PC-3 (cell line): ENCODE data around the gene EMC8. TPM values are rescaled to one million over a fixed set of nuclear protein-coding genes. Genes with fewer than 3 reads are reported as not detected.
A peak's percentile ranks its signal among the peaks of the same experiment; 100 is the strongest.
"Not testable (repeated sequence)": the region's sequence is repeated elsewhere in the genome, so short reads cannot be mapped to it uniquely, and the experiment has no call there.

Experiments
- ATAC-seq: fragments of 200-7000 bp; cut with Tn5 transposase; 2 replicates; pipeline ENCODE4 v1.9.1; 2020; ENCODE audit warnings: mild to moderate bottlenecking, moderate library complexity
- BruUV-seq: library from RNA; stranded (reverse); fragments of 400-500 nt; replicated peaks from 2 replicates; lab custom pipeline; 2021; lab: Mats Ljungman, UMichigan
- CTCF ChIA-PET: fragments of 300-600 bp; sonication (Branson Sonifier 250); formaldehyde crosslinking; loops from one replicate; lab custom pipeline; 2022; ENCODE audit warnings: antibody characterized with exemption; lab: Charles Lee
- POLR2A ChIA-PET: fragments of 300-600 bp; sonication (Branson Sonifier 250); formaldehyde crosslinking; loops from one replicate; lab custom pipeline; 2022; ENCODE audit warnings: antibody characterized with exemption; ENCODE audit not compliant: unreplicated experiment; lab: Charles Lee
- DNase-seq: peaks from one replicate; pipeline ENCODE4 v3.0.0-alpha.2; 2015
- H2AFZ ChIP-seq: fragments of 300-600 bp; sonication (generic); 2 replicates; pipeline ENCODE4 v1.6.0; 2016; ENCODE audit warnings: antibody characterized with exemption, low read length
- H3F3A ChIP-seq: fragments of 300-600 bp; sonication (generic); one replicate; pipeline ENCODE4 v1.6.0; 2017; ENCODE audit warnings: antibody characterized with exemption, low read length, control low read depth, mild to moderate bottlenecking; ENCODE audit not compliant: unreplicated experiment
- H3K27ac ChIP-seq: fragments of 300-600 bp; sonication (generic); 2 replicates; pipeline ENCODE4 v1.5.1; 2016; ENCODE audit warnings: mild to moderate bottlenecking, low read length
- H3K27me3 ChIP-seq: fragments of 300-600 bp; sonication (generic); 2 replicates; pipeline ENCODE4 v1.6.1; 2016; ENCODE audit warnings: low read length, mixed read lengths
- H3K36me3 ChIP-seq: fragments of 300-600 bp; sonication (generic); 2 replicates; pipeline ENCODE4 v1.6.1; 2016; ENCODE audit warnings: low read depth, mixed run types, low read length, mixed read lengths
- H3K4me1 ChIP-seq: fragments of 300-600 bp; sonication (generic); 2 replicates; pipeline ENCODE4 v1.5.1; 2016; ENCODE audit warnings: low read length; ENCODE audit not compliant: insufficient read depth
- H3K4me2 ChIP-seq: fragments of 300-600 bp; sonication (generic); 2 replicates; pipeline ENCODE4 v1.6.0; 2016; ENCODE audit warnings: low read length
- H3K4me3 ChIP-seq: fragments of 300-600 bp; sonication (generic); 2 replicates; pipeline ENCODE4 v1.5.1; 2016; ENCODE audit warnings: mild to moderate bottlenecking, low read length, mixed read lengths
- H3K79me2 ChIP-seq: fragments of 300-600 bp; sonication (generic); 2 replicates; pipeline ENCODE4 v1.6.1; 2017; ENCODE audit warnings: low read length, mixed read lengths
- H3K9ac ChIP-seq: fragments of 300-600 bp; sonication (generic); 2 replicates; pipeline ENCODE4 v1.6.0; 2016; ENCODE audit warnings: mild to moderate bottlenecking, low read length
- H3K9me2 ChIP-seq: fragments of 300-600 bp; sonication (generic); replicated peaks from 2 replicates; pipeline ENCODE4 v1.6.1; 2016; ENCODE audit warnings: mixed run types, low read length, mixed read lengths
- H3K9me3 ChIP-seq: fragments of 300-600 bp; sonication (generic); 2 replicates; pipeline ENCODE4 v1.6.1; 2016; ENCODE audit warnings: low read length, mixed read lengths
- H4K20me1 ChIP-seq: fragments of 300-600 bp; sonication (generic); 2 replicates; pipeline ENCODE4 v1.6.1; 2016; ENCODE audit warnings: low read length, mixed read lengths
- CTCF ChIP-seq: fragments of 300-600 bp; sonication (generic); conservative IDR thresholded peaks from 2 replicates; pipeline ENCODE4 v1.5.1; 2017; ENCODE audit warnings: antibody characterized with exemption, low read depth, mild to moderate bottlenecking, low read length
- EZH2 ChIP-seq: fragments of 300-600 bp; sonication (generic); IDR thresholded peaks from one replicate; pipeline ENCODE4 v1.6.1; 2017; ENCODE audit warnings: antibody characterized with exemption, mild to moderate bottlenecking, low read length; ENCODE audit not compliant: unreplicated experiment
- EZH2phosphoT487 ChIP-seq: fragments of 300-600 bp; sonication (generic); IDR thresholded peaks from 2 replicates; pipeline ENCODE4 v1.6.1; 2018; ENCODE audit warnings: mild to moderate bottlenecking, antibody characterized with exemption, low read length, borderline replicate concordance
- intact Hi-C: fragments of 100-400 bp; cut with micrococcal nuclease; formaldehyde crosslinking; loops from 2 replicates; pipeline ENCODE4 v1.9.0; 2023
- total RNA-seq: library from RNA; depleted of rRNA; stranded (reverse); fragments of >200 nt; gene quantifications from 2 replicates; pipeline ENCODE4 v1.2.3, GENCODE V29; 2014

The EMC8 gene
- total RNA-seq, 1 experiment from 2014 or later: 46.1 TPM

GRCh38 chr16:85819771-85820170 is 20.4 kb upstream of the EMC8 start:
- ChIA-PET CTCF (interaction anchor here (0.6 to 1.5 kb wide), 4 partner anchors 171 to 1066 kb away, joined by 4 to 15 read pairs (median 10); no protein-coding TSS in a partner anchor), POLR2A (no interaction called here)
- Histone ChIP-seq H3K4me2 (no peak overlapping the region), H3K9ac (no peak overlapping the region), H2AFZ (no peak overlapping the region), H3K79me2 (no peaks in the 10 kb centered on the region), H3F3A (no peaks in the 10 kb centered on the region), H3K4me3 (no peak overlapping the region), H3K9me3 (no peaks in the 10 kb centered on the region), H4K20me1 (no peaks in the 10 kb centered on the region), H3K9me2 (no peaks in the 10 kb centered on the region), H3K27me3 (no peaks in the 10 kb centered on the region), H3K4me1 (no peaks in the 10 kb centered on the region), H3K36me3 (no peaks in the 10 kb centered on the region), H3K27ac (no peak overlapping the region)
- ATAC-seq (peak; percentile 18; the same call in 1 of the 2 replicates), DNase-seq (no peak)
- intact Hi-C loops: loop anchor here (2.0 to 10.0 kb wide), 2 partner anchors 75 to 701 kb away; partner anchors contain the start of gene IRF8
- BruUV-seq: no TSS peak
- TF ChIP-seq CTCF: no peak
- TF ChIP-seq EZH2: no peak
- TF ChIP-seq EZH2phosphoT487: no peak

GRCh38 chr16:85819245-85819644 is 19.9 kb upstream of the EMC8 start:
- ChIA-PET CTCF (interaction anchor here (0.6 to 1.5 kb wide), 5 partner anchors 168 to 1066 kb away, joined by 3 to 15 read pairs (median 9); no protein-coding TSS in a partner anchor), POLR2A (interaction anchor here (0.5 kb wide), 1 partner anchor 15 kb away, joined by 3 read pairs; no protein-coding TSS in a partner anchor)
- no TSS peak for BruUV-seq
- Histone ChIP-seq H3K27ac (no peak overlapping the region), H4K20me1 (no peaks in the 10 kb centered on the region), H2AFZ (no peak overlapping the region), H3K79me2 (no peaks in the 10 kb centered on the region), H3F3A (no peaks in the 10 kb centered on the region), H3K9me2 (no peaks in the 10 kb centered on the region), H3K9me3 (no peaks in the 10 kb centered on the region), H3K36me3 (no peaks in the 10 kb centered on the region), H3K4me2 (no peak overlapping the region), H3K9ac (no peak overlapping the region), H3K4me1 (no peaks in the 10 kb centered on the region), H3K27me3 (no peaks in the 10 kb centered on the region), H3K4me3 (no peak overlapping the region)
- DNase-seq: peak; percentile 84
- intact Hi-C loops: no loop called here
- no peak for TF ChIP-seq EZH2phosphoT487
- peak; percentile 71 for TF ChIP-seq CTCF
- TF ChIP-seq EZH2: no peak
- peak; percentile 70 for ATAC-seq

- DNase-seq, CTCF ChIA-PET, H2AFZ ChIP-seq, H3K36me3 ChIP-seq, H3K27ac ChIP-seq, ATAC-seq, H4K20me1 ChIP-seq, H3F3A ChIP-seq, H3K4me2 ChIP-seq, H3K9ac ChIP-seq, intact Hi-C loops, H3K79me2 ChIP-seq, H3K4me3 ChIP-seq, H3K4me1 ChIP-seq, H3K27me3 ChIP-seq, POLR2A ChIA-PET, BruUV-seq, H3K9me3 ChIP-seq, H3K9me2 ChIP-seq: not testable (repeated sequence)
Observed at GRCh38 chr16:85817195-85817594, 17.9 kb upstream of the EMC8 start.
